Ishikawa (cell line): ENCODE measurements around the gene UBL5.

Experiments used
- CEBPB ChIP-seq: IDR thresholded peaks from 2 replicates; pipeline ENCODE4 v1.6.1; 2012
- FOXM1 ChIP-seq: IDR thresholded peaks from 2 replicates; pipeline ENCODE4 v1.6.1; 2012; ENCODE audit warnings: low read depth, borderline replicate concordance
- MAX ChIP-seq: IDR thresholded peaks from 2 replicates; pipeline ENCODE4 v1.6.1; 2012
- NFIC ChIP-seq: IDR thresholded peaks from 2 replicates; pipeline ENCODE4 v1.6.1; 2012
- RAD21 ChIP-seq: IDR thresholded peaks from 2 replicates; pipeline ENCODE4 v1.6.1; 2012; ENCODE audit warnings: low read depth
- ZBTB7A ChIP-seq: IDR thresholded peaks from 2 replicates; pipeline ENCODE4 v1.6.1; 2012; ENCODE audit warnings: low read depth
- TF ChIP-seq, protein P1 (sequence below): IDR thresholded peaks from 2 replicates; pipeline ENCODE4 v1.6.1; 2012; ENCODE audit warnings: low read depth, mild to moderate bottlenecking

- TF ChIP-seq RAD21 (no peak), CEBPB (no peak), FOXM1 (no peak), ZBTB7A (no peak), MAX (peak; percentile 4; the same call in 1 of the 2 replicates), NFIC (no peak)
- TF ChIP-seq, protein P1, sequence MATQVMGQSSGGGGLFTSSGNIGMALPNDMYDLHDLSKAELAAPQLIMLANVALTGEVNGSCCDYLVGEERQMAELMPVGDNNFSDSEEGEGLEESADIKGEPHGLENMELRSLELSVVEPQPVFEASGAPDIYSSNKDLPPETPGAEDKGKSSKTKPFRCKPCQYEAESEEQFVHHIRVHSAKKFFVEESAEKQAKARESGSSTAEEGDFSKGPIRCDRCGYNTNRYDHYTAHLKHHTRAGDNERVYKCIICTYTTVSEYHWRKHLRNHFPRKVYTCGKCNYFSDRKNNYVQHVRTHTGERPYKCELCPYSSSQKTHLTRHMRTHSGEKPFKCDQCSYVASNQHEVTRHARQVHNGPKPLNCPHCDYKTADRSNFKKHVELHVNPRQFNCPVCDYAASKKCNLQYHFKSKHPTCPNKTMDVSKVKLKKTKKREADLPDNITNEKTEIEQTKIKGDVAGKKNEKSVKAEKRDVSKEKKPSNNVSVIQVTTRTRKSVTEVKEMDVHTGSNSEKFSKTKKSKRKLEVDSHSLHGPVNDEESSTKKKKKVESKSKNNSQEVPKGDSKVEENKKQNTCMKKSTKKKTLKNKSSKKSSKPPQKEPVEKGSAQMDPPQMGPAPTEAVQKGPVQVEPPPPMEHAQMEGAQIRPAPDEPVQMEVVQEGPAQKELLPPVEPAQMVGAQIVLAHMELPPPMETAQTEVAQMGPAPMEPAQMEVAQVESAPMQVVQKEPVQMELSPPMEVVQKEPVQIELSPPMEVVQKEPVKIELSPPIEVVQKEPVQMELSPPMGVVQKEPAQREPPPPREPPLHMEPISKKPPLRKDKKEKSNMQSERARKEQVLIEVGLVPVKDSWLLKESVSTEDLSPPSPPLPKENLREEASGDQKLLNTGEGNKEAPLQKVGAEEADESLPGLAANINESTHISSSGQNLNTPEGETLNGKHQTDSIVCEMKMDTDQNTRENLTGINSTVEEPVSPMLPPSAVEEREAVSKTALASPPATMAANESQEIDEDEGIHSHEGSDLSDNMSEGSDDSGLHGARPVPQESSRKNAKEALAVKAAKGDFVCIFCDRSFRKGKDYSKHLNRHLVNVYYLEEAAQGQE, result no peak
Measured at GRCh38 chr19:9793071-9793591, 34.6 kb upstream of the UBL5 start.
